Measurements from ENCODE around the gene APMAP.

DNA sequence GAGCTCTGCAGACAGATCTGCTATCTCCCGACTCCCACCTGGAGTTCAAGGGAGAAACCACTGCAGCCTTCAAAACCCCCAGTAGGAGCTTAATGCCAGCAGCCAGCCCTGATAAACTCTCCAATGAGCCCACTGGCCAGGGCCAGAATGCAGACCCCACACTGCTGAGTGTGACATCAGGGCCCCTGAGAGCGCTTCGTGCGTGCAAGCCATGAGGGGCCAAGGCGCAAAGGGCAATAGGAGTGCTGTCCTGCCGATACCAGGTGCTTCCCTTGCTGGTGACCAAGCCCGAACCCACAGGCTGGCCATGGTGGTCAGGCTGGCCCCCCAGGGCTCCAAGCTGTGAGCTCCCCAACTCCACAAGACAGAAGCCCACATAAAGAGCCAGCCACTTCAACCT is 76.7 kb downstream of the APMAP start:
- TF ChIP-seq EP300 (IDR thresholded peaks at IDR 0.05; ENCODE audit: borderline replicate concordance) (no peak), CEBPB (IDR thresholded peaks at IDR 0.05) (no peak), TCF12 (IDR thresholded peaks at IDR 0.05; ENCODE audit: low read depth) (no peak), YY1 (IDR thresholded peaks at IDR 0.05; ENCODE audit: low read depth) (no peak), TAF1 (IDR thresholded peaks at IDR 0.05; ENCODE audit: low read depth) (no peak), CREB1 (IDR thresholded peaks at IDR 0.05; ENCODE audit: low read depth) (no peak), TEAD4 (IDR thresholded peaks at IDR 0.05) (no peak)

All from Ishikawa (cell line).